Stimulated activated CD8-positive, alpha-beta memory T cell treated with anti-CD3 and anti-CD28 coated beads, Interleukin-15, amount 100 ng/mL, for 4 hours (primary cell): Measurements from ENCODE around the gene MYBPHL.

Source experiments
- DNase-seq, 2 donors: peaks; one replicate each; pipeline ENCODE4 v3.0.0-alpha.2; 2020; ENCODE audit warnings: low read depth in 2 of 2

The MYBPHL gene

DNA sequence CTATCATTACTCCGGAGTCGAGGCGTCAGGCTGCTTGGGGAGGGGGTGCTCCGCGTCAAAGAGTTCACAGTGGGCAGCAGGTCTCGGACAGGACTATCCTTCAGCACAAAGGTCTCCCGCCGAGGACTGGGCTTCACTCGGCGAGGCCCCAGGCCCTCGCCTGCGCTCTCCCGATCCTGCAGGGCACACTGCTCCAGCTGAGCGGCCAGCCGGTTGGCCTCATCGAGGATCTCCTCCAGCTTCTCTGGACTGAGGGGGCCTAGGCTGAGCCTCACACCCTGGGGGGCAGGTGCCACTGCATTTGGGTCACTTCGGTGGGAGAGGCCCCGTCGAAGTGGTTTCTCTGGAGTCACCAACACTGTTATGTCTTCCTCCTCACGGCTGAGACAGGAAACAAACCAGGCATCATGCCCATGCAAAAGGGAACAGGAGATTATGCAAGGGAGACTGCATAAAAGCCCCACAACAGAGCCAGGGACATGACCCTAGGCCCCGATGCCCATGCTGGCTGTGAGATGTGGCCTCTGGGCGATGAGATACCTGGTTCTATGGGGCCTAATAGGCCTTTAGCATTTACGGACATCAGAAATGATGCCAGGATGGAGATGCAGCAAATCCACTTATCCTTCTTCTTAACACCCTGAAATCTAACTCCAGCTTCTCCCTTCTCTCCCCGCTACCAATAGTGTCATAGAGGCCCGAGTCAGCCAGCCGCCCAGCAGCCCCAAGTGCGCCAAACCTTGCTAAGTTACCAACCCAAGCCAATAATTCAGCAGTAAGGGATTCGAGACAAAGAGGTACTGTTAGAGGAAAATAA lies 24.9 kb downstream of the MYBPHL start:
- DNase-seq: no peak

DNA sequence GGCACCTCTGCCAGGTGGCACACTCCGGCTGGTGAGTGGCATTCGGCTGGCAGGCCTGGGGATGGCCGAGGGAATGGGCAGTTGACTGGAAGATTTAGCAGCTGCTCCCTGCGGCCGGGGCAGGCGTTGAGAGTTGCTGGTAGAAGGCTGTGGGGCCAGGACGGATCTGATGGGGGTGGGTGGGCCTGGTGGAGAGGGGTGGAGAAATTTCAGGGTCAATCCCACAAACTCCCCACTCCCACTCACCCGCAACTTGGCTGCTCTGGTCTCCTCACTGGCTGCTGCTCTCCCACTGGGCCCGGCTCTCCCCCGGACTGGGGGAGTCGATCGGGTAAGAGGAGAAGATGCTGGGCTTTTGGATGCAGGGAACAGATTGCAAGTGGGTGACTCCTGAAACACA lies 25.9 kb downstream of the MYBPHL start:
- no peak for DNase-seq

DNA sequence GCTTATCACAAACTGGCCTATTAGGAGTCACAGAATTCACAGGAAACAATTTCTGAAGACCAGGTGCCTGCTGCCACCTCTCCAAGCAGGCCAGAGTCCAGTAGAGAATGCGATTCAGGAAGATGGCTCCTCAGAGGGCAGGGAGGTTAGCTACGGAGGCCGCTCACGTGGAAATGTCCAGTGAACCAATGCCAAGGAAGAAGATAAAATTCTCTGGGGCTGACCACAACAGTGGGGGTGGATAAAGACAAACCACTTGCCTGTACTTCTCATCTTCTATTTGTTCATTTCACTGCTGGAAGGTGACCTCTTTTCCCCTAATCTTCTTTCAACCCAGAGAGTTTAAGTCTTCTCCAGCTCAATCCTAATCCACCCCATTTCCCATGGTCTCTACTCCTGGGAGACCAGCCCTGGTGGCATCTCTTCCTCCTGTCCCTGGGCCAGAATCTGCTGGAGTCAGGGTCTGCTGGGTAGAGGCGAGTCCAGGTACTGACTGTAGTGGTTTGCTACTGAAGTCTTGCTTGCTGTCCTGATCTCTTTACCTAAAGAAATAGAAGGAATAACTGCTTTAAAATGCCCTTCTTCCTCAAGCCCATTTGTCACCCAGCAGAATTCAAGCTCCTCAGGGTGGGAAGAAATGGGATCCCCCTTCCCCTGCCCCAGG lies 27.1 kb downstream of the MYBPHL start:
- no peak for DNase-seq

DNA sequence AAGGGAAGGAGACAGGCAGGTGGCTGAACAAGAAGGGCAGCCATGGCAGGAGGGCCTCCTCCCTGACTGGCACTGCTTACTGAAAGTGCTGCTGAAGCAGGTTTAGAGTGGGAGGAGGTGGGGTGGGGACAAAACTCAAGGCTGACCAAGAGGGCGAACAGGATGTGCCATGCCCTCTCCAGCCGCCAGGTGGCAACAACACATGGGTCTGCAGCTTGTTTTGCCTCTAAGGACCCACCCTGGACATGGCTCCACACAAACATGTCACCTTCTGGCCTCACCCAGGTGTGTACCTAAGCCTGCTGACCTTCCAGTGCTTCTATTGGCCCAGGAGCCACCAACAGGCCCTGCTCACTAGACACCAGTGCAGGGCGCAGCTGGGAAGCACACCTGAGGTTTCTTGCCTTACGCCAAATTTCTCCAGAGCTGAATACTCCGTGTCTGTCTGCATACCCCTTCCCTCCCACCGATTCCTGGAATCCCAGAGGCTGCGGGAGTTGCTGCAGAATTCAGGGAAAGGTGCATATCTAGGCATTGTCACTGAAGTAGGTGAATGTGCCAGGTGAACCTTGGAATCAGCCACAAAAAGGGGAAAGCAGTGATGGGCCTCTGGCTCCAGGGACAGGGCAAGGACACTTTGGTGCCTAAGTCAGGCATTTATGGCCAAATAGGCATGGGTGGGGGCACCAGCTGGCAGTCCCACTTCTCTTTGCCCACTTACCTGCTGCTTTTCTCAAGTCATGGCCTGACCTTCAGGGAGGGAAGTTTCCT lies 29.2 kb downstream of the MYBPHL start:
- peak; percentile 22 to 23 for DNase-seq

DNA sequence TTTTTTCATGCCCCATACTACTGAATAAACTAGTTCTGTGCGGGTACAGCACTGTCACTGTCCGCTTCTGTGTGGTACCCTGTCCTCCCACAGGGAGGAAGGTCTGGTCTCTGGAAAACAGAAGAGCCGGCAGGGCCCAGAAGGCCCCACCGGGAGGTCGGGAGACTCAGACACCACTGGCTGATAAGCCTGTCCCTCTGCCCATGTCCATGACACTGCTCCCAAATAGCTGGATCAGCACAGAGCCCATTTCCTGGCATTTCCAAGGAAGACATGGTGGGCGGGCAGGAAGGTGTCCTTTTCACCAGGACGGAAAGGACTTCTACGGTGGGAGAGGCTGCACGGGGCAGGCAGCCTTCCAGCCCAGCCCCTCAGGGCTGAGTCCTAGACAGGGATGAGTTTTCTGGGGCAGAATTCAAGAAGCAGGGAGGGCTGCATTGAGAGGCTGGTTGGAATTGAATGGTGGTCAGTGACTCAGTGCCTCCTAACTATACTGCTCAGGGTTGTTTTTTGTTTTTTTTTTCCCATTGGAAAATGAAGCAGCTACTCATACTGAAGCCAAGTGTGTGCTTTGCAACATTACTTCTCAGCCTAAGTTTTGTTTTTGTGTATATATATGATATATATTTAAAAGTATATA lies 31.0 kb downstream of the MYBPHL start:
- DNase-seq: no peak

DNA sequence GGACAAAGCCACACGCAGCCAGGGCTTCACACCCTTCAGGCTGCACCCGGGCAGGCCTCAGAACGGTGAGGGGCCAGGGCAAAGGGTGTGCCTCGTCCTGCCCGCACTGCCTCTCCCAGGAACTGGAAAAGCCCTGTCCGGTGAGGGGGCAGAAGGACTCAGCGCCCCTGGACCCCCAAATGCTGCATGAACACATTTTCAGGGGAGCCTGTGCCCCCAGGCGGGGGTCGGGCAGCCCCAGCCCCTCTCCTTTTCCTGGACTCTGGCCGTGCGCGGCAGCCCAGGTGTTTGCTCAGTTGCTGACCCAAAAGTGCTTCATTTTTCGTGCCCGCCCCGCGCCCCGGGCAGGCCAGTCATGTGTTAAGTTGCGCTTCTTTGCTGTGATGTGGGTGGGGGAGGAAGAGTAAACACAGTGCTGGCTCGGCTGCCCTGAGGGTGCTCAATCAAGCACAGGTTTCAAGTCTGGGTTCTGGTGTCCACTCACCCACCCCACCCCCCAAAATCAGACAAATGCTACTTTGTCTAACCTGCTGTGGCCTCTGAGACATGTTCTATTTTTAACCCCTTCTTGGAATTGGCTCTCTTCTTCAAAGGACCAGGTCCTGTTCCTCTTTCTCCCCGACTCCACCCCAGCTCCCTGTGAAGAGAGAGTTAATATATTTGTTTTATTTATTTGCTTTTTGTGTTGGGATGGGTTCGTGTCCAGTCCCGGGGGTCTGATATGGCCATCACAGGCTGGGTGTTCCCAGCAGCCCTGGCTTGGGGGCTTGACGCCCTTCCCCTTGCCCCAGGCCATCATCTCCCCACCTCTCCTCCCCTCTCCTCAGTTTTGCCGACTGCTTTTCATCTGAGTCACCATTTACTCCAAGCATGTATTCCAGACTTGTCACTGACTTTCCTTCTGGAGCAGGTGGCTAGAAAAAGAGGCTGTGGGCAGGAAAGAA lies 32.0 kb downstream of the MYBPHL start:
- DNase-seq: no peak

DNA sequence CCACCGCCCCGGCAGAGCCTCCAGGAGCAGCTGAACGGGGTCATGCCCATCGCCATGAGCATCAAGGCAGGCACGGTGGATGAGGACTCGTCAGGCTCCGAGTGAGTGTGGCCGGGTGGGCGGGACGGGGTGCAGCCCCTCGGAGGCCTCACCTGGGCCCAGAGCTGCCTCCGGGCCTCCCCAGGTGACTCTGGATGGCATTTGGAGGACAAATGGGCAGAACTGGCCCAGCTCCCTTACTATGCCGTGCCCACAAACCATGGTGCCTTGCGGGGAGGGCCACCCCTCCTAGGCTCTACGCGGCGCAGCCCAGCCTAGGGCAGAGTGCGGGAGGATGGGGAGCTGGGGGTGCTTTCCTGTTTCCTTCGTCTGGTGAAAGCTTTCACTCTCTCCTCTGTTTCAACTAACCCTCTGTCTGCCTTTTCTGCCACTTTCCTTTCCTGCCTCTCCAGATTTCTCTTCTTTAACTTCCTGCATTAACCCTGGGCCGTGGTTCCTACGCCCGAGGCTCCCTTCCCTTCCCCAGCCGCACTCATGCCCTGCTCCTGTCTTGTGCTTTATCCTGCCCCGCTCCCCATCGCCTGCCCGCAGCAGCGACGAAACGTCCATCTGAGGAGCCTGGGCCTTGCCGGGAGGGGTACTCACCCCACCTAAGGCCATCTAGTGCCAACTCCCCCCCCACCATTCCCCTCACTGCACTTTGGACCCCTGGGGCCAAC lies 33.1 kb downstream of the MYBPHL start:
- no peak for DNase-seq

DNA sequence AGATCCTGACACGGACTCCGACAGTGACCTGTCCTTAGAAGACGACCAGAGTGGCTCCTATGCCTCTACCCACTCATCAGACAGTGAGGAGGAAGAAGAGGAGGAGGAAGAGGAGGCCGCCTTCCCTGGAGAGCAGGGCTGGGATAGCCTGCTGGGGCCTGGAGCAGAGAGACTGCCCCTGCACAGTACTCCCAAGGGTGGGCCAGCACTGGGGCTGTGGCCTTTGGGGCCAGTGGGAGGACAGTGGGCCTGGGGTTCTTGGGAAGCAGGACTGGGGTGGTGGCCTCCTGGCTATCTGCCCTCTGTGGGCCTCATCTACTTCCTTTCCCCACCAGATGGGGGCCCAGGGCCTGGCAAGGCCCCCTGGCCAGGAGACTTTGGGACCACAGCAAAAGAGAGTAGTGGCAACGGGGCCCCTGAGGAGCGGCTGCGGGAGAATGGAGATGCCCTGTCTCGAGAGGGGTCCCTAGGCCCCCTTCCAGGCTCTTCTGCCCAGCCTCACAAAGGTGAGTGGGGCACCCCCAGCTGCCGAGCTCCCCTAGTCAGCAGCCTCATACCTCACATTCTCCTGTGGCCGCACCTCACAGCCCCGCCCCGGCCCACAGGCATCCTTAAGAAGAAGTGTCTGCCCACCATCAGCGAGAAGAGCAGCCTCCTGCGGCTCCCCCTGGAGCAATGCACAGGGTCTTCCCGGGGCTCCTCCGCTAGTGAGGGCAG lies 33.8 kb downstream of the MYBPHL start:
- no peak for DNase-seq

DNA sequence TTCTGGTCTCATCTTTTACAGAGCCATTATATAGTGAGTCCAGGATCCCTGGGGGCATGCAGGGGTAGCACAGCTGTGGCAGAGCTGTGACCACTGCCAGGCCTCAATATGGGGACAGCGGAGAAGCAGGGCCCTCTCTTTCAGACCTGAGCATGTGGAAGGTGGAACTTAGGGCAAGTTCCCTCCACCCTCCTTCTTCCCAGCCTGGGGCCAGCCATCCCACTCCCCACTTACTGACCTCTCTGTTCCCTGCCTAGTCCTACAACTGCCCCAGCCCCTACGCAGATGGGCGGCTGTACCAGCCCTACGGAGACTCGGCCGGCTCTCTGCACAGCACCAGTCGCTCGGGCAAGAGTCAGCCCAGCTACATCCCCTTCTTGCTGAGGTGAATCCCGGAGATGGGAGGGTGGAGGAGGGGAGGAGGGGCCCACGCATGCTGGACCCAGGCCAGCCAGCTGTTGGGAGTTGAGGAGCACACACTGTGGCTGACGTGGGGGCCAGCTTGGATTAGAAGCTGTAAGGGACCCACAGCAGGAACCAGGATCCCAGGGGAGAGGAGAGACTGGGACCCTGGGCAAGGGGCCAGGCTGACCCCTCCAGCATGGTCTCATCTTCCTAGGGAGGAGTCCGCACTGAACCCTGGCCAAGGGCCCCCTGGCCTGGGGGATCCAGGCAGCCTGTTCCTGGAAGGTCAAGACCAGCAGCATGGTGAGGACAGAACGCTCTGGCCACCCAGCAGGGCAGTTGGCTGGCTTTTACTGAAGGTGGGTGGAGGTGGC lies 34.6 kb downstream of the MYBPHL start:
- DNase-seq: no peak

DNA sequence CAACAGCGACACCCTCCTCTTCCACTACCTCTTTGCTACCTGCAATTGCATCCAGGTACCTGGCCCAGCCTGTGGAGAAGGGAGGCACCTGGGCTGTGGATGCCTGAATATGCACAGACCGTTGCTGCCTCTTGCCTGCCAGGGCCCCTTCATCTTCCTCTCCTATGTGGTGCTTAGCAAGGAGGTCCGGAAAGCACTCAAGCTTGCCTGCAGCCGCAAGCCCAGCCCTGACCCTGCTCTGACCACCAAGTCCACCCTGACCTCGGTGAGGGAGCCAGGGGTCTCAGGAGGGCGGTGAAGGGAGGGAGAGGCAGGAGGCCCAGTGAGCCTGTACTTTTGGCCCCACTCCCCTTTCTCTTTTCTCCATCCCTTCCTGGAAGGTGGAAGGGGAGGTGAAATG lies 35.4 kb downstream of the MYBPHL start:
- DNase-seq: no peak

DNA sequence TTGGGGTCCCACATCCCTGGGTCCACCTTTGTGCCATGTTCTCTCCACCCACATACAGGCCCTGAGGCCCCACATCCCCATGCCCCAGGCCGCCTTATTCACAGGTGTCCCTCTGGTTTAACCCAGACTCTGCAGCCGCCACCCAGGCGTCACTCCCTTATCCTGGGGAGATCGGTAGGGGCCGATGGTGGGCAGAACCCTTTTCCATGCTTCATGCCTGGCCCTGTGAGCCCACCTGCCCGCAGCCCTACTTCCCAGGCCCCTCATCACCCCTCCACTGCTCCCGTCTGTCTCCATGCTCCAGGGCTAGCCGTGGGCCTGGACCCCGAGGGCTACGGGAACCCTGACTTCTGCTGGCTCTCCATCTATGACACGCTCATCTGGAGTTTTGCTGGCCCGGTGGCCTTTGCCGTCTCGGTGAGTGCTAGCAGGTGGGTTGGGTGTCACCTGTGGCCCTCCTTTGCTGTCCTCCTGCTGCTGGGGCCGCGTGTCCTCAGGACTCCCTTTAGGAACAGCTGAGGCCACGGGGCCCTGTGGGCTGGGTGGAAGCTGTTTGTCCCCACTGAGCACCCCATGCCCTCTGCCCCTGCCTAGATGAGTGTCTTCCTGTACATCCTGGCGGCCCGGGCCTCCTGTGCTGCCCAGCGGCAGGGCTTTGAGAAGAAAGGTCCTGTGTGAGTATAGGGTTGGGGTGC lies 36.0 kb downstream of the MYBPHL start:
- DNase-seq: no peak

DNA sequence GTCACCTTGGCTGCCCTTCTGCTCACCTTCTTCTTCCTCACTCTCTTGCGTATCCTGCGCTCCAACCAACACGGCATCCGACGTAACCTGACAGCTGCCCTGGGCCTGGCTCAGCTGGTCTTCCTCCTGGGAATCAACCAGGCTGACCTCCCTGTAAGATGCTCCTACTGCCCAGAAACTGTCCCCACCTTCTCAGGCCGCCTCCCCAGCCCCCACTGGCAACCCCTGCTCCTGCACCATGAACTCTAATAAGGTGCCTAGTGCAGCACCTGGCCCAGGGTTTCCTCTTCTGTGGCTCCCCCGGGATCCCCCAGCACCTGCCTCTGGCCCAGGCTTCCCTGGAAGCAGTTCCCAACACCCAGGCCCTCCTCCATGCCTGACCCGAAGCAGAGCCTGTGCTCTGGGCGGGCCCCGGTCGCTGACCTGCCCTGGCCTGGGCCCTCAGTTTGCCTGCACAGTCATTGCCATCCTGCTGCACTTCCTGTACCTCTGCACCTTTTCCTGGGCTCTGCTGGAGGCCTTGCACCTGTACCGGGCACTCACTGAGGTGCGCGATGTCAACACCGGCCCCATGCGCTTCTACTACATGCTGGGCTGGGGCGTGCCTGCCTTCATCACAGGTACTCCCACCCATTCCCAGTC lies 36.7 kb downstream of the MYBPHL start:
- no peak for DNase-seq

DNA sequence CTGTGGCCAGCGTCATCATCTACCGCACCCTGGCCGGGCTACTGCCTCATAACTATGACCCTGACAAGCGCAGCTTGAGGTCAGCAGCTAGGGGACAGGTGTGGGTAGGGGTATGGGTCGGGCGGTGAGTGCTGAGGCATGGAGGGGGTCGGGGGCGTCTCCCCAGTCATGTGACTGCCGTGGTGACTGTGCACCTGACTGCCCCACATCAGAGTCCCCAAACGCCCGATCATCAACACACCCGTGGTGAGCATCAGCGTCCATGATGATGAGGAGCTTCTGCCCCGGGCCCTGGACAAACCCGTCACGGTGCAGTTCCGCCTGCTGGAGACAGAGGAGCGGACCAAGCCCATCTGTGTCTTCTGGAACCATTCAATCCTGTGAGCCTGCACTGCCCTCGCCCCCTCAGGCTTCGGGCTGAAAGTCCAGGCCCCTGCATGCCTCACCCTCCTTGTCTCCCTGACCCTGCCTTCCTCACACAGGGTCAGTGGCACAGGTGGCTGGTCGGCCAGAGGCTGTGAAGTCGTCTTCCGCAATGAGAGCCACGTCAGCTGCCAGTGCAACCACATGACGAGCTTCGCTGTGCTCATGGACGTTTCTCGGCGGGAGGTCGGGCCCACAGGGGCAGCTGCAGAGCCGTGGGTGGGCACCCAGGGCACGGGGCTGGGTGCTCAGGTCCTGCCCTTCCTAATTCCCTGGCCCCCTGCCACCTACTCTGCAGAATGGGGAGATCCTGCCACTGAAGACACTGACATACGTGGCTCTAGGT lies 37.4 kb downstream of the MYBPHL start:
- no peak for DNase-seq

DNA sequence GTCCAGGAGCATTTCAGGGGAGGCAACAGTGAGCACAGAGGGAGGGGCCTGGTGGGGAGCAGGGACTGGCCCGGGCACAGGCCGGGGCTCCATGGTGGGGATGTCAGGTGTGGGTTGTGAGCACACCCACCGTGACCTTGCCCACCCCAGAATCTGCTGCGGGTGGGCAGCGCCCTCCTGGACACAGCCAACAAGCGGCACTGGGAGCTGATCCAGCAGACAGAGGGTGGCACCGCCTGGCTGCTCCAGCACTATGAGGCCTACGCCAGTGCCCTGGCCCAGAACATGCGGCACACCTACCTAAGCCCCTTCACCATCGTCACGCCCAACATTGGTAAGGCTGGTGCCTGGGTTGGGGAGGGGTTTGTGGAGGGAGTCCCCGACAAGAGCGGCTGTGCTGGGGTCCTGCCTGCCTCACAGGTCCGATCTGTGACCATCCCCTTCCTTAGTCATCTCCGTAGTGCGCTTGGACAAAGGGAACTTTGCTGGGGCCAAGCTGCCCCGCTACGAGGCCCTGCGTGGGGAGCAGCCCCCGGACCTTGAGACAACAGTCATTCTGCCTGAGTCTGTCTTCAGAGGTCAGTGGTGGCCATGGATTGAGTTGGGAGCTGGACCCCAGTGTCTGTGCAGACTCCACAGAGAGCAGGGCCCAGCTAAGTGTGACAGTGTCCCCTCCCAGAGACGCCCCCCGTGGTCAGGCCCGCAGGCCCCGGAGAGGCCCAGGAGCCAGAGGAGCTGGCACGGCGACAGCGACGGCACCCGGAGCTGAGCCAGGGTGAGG lies 38.2 kb downstream of the MYBPHL start:
- no peak for DNase-seq

DNA sequence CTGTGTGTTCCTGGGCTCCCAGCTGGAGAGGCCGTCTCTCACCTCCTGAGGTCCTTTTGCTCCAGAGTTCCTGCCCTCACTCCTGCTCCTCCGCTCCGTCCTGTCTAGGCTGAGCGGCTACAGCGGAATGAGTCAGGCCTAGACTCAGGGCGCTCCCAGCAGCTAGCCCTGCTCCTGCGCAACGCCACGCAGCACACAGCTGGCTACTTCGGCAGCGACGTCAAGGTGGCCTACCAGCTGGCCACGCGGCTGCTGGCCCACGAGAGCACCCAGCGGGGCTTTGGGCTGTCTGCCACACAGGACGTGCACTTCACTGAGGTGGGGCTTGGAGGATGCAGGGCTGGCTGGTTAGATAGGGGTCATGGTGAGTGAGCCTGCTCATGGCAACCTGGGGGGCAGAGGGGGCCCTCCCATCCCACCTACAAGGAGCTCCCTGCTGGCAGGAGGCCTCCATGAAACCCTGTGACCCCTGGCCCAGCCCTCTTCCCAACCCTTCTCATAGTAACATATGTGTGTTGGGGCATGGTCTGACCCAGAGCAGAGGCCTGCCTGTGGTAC lies 39.0 kb downstream of the MYBPHL start:
- no peak for DNase-seq

DNA sequence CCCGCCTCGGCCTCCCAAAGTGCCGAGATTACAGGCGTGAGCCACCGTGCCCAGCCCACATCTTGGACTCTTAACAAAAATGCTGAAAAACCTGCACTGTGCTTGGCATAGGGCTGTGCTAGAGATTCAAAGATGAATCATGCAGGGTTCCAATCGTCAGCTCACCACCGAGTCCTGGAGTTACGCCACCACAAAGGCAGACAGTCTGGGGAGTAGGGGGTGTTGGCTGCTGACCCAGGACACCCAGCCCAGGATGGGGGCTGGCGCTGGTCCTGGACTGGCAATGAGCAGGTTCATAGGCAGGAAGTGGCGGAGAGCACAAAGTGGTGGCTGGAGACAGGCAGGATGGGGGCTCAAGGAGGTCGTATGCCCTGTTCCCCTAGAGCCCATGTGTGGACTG lies 39.8 kb downstream of the MYBPHL start:
- no peak for DNase-seq
